HCT116 (cell line): ENCODE data around the gene CILP2.

Experiments used
- CBX3 ChIP-seq: IDR thresholded peaks from 2 replicates; pipeline ENCODE4 v1.6.1; 2012; ENCODE audit warnings: low read depth
- FOSL1 ChIP-seq: IDR thresholded peaks from 2 replicates; pipeline ENCODE4 v1.6.1; 2012; ENCODE audit warnings: low read depth
- POLR2A ChIP-seq: IDR thresholded peaks from 2 replicates; pipeline ENCODE4 v1.7.0; 2011; ENCODE audit warnings: borderline replicate concordance; ENCODE audit not compliant: insufficient read depth, insufficient read length; ENCODE audit errors: extremely low read depth
- POLR2AphosphoS5 ChIP-seq: IDR thresholded peaks from 2 replicates; pipeline ENCODE4 v1.6.1; 2011; ENCODE audit warnings: mild to moderate bottlenecking, low read depth, low read length, moderate library complexity
- RAD21 ChIP-seq: IDR thresholded peaks from 2 replicates; pipeline ENCODE4 v1.6.1; 2012; ENCODE audit warnings: low read depth, mild to moderate bottlenecking
- TCF7L2 ChIP-seq: IDR thresholded peaks from 2 replicates; pipeline ENCODE4 v1.7.0; 2011; ENCODE audit warnings: borderline replicate concordance, inconsistent platforms; ENCODE audit not compliant: insufficient read depth, insufficient read length; ENCODE audit errors: extremely low read depth
- TF ChIP-seq, protein P1 (sequence below), 3 experiments: fragments of 200-600 bp in 1 of 3; sonication (generic) in 1 of 3; IDR thresholded peaks in 2 of 3; conservative IDR thresholded peaks in 1 of 3; 2 replicates each; pipeline ENCODE4 v1.5.1; 2012 to 2017; ENCODE audit warnings: low read depth in 2 of 3, low read length in 2 of 3, antibody characterized with exemption in 1 of 3, borderline replicate concordance in 1 of 3, control low read depth in 1 of 3, mild to moderate bottlenecking in 1 of 3, mixed read lengths in 1 of 3, mixed run types in 1 of 3, moderate library complexity in 1 of 3; ENCODE audit not compliant: insufficient read depth in 1 of 3

DNA sequence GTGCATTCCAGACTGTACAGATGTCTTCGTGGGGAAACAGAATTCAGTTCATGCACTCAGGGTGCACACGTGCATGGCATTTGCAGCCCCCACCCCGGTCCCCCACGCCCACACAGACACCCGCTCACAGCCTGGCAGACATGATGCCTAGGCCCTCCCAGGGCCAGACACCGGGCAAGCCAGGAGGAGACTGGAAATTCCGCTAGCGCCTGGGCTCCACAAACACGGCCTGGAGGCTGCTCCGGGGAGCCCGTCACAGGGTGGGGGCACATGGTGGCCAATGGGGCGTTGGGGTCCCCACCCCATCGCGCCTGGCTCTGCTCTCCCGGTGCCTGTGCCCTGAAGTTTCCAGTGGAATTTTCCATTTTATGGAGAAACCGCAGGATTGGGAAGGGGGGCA lies 3.6 kb downstream of the CILP2 start:
- TF ChIP-seq, protein P1, sequence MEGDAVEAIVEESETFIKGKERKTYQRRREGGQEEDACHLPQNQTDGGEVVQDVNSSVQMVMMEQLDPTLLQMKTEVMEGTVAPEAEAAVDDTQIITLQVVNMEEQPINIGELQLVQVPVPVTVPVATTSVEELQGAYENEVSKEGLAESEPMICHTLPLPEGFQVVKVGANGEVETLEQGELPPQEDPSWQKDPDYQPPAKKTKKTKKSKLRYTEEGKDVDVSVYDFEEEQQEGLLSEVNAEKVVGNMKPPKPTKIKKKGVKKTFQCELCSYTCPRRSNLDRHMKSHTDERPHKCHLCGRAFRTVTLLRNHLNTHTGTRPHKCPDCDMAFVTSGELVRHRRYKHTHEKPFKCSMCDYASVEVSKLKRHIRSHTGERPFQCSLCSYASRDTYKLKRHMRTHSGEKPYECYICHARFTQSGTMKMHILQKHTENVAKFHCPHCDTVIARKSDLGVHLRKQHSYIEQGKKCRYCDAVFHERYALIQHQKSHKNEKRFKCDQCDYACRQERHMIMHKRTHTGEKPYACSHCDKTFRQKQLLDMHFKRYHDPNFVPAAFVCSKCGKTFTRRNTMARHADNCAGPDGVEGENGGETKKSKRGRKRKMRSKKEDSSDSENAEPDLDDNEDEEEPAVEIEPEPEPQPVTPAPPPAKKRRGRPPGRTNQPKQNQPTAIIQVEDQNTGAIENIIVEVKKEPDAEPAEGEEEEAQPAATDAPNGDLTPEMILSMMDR (IDR thresholded peaks at IDR 0.05 in 2 of 3, conservative IDR thresholded peaks at IDR 0.05 in 1 of 3; ENCODE audit: borderline replicate concordance in 1 of 3, insufficient read depth in 1 of 3, low read depth in 2 of 3, low read length in 2 of 3), result no peak
- no peak for TF ChIP-seq FOSL1
- TF ChIP-seq POLR2A, result no peak
- TF ChIP-seq POLR2AphosphoS5, result no peak
- TF ChIP-seq CBX3, result no peak
- no peak for TF ChIP-seq TCF7L2
- no peak for TF ChIP-seq RAD21
